A673 (cell line): Measurements from ENCODE around the gene KLK5. TPM values are rescaled to one million over a fixed set of nuclear protein-coding genes. Genes with fewer than 3 reads are reported as not detected.

Experiments
- BruUV-seq: library from RNA; stranded (reverse); fragments of 400-500 nt; replicated peaks from 2 replicates; lab custom pipeline; 2021; lab: Mats Ljungman, UMichigan
- CTCF ChIA-PET: fragments of 300-600 bp; sonication (Branson Sonifier 250); formaldehyde crosslinking; loops from one replicate; lab custom pipeline; 2022; ENCODE audit warnings: antibody characterized with exemption; lab: Charles Lee
- POLR2A ChIA-PET: fragments of 300-600 bp; sonication (Branson Sonifier 250); formaldehyde crosslinking; loops from one replicate; lab custom pipeline; 2022; ENCODE audit warnings: antibody characterized with exemption; ENCODE audit not compliant: low non-redundant PET; lab: Charles Lee
- DNase-seq: peaks from one replicate; pipeline ENCODE4 v3.0.0-alpha.2; 2015; ENCODE audit warnings: low spot score
- H3K27ac ChIP-seq: fragments of 200-600 bp; sonication (generic); 2 replicates; pipeline ENCODE4 v1.5.1; 2016; ENCODE audit warnings: mixed run types, low read depth, mild to moderate bottlenecking, mixed read lengths, antibody characterized with exemption, low read length; ENCODE audit not compliant: poor library complexity, severe bottlenecking
- H3K27me3 ChIP-seq: fragments of 200-600 bp; sonication (generic); replicated peaks from 2 replicates; pipeline ENCODE4 v1.6.1; 2017; ENCODE audit warnings: mixed run types, low read depth, mild to moderate bottlenecking, mixed read lengths, antibody characterized with exemption, low read length; ENCODE audit not compliant: insufficient read depth, poor library complexity
- H3K36me3 ChIP-seq: fragments of 200-600 bp; sonication (generic); 2 replicates; pipeline ENCODE4 v1.6.1; 2016; ENCODE audit warnings: mixed run types, mild to moderate bottlenecking, mixed read lengths, antibody characterized with exemption, low read length; ENCODE audit not compliant: insufficient read depth, poor library complexity, severe bottlenecking
- H3K4me1 ChIP-seq: fragments of 200-600 bp; sonication (generic); 2 replicates; pipeline ENCODE4 v1.6.1; 2017; ENCODE audit warnings: mixed run types, mild to moderate bottlenecking, mixed read lengths, antibody characterized with exemption, low read length; ENCODE audit not compliant: insufficient read depth, poor library complexity, severe bottlenecking
- H3K4me3 ChIP-seq: fragments of 200-600 bp; sonication (generic); 2 replicates; pipeline ENCODE4 v1.5.1; 2016; ENCODE audit warnings: low read depth, mixed run types, mild to moderate bottlenecking, mixed read lengths, low read length; ENCODE audit not compliant: poor library complexity, severe bottlenecking
- H3K9me3 ChIP-seq: fragments of 200-600 bp; sonication (generic); 2 replicates; pipeline ENCODE4 v1.6.1; 2016; ENCODE audit warnings: mixed run types, low read depth, mild to moderate bottlenecking, mixed read lengths, antibody characterized with exemption, low read length; ENCODE audit not compliant: poor library complexity, severe bottlenecking
- EZH2 ChIP-seq: fragments of 200-600 bp; sonication (generic); IDR thresholded peaks from 2 replicates; pipeline ENCODE4 v1.6.1; 2017; ENCODE audit warnings: borderline replicate concordance, low read depth, mild to moderate bottlenecking, mixed read lengths, antibody characterized with exemption, low read length; ENCODE audit not compliant: poor library complexity, severe bottlenecking
- intact Hi-C: fragments of 100-400 bp; cut with micrococcal nuclease; formaldehyde crosslinking; loops from one replicate; pipeline ENCODE4 v1.10.0; 2022; ENCODE audit not compliant: unreplicated experiment
- total RNA-seq: library from RNA; stranded (reverse); gene quantifications from 2 replicates; pipeline ENCODE4 v1.2.3, GENCODE V29; 2021
- TF ChIP-seq, protein P1 (sequence below): fragments of 300-800, 200-600 bp; sonication (generic); conservative IDR thresholded peaks from 2 replicates; pipeline ENCODE4 v1.5.1; 2017; ENCODE audit warnings: low read depth, mild to moderate bottlenecking, antibody characterized with exemption, low read length, moderate library complexity, mixed read lengths

KLK5 gene
- total RNA-seq, 1 experiment from 2014 or later: not detected

DNA sequence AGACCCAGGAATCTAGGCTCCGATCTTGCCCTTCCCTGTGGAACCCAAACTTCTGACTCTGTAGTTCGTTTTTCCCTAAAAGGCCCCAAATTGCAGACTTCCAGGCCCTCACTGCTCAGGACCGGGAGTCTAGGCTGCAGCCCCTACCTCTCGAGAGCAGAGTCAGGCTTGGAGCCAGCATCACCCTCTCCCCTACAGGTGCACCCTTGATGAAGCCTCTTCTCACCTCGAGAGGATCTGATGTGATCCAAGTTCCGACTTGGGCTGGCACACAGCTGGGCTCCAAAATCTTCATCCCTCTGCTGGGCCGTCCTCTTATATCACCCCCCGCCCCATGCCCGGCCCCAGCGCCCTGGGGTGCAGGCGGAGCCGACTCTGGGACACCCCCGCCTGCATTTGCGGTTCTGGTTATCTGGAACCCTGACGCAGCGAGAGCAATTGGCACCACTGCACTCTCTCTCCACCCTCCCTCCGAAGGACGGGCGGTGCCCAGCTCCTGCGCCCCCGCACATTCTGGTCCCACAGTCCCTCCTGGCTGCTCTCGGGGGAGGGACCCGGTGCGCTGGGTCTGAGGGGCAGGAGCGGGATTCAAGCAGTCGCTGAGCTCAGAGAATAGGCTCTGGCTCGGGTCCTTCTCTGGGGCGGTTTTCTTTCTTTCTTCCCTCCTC is 30.9 kb upstream of the KLK5 start, which contains the start of gene KLK7:
KLK7 (minus strand) TSS at position 293 of the 668 bp plus-strand sequence. CDS start 1,518 bp downstream, outside the sequence.
- H3K9me3 ChIP-seq: no peaks in the 10 kb centered on the region
- BruUV-seq: no TSS peak
- H3K27ac ChIP-seq: no peak within 1 kb of the TSS
- ChIA-PET CTCF (no interaction called here), POLR2A (interaction anchor here (0.7 kb wide), 1 partner anchor 36 kb away, joined by 4 read pairs; no protein-coding TSS in a partner anchor)
- no peaks in the 10 kb centered on the region for H3K4me1 ChIP-seq
- peaks cover 76% of the 10 kb centered on the region for H3K27me3 ChIP-seq
- H3K36me3 ChIP-seq: no peaks in the 10 kb centered on the region
- no peak for DNase-seq
- TF ChIP-seq, protein P1, sequence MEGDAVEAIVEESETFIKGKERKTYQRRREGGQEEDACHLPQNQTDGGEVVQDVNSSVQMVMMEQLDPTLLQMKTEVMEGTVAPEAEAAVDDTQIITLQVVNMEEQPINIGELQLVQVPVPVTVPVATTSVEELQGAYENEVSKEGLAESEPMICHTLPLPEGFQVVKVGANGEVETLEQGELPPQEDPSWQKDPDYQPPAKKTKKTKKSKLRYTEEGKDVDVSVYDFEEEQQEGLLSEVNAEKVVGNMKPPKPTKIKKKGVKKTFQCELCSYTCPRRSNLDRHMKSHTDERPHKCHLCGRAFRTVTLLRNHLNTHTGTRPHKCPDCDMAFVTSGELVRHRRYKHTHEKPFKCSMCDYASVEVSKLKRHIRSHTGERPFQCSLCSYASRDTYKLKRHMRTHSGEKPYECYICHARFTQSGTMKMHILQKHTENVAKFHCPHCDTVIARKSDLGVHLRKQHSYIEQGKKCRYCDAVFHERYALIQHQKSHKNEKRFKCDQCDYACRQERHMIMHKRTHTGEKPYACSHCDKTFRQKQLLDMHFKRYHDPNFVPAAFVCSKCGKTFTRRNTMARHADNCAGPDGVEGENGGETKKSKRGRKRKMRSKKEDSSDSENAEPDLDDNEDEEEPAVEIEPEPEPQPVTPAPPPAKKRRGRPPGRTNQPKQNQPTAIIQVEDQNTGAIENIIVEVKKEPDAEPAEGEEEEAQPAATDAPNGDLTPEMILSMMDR: no peak
- no peak for TF ChIP-seq EZH2
- no peak within 1 kb of the TSS for H3K4me3 ChIP-seq
- intact Hi-C loops: no loop called here

DNA sequence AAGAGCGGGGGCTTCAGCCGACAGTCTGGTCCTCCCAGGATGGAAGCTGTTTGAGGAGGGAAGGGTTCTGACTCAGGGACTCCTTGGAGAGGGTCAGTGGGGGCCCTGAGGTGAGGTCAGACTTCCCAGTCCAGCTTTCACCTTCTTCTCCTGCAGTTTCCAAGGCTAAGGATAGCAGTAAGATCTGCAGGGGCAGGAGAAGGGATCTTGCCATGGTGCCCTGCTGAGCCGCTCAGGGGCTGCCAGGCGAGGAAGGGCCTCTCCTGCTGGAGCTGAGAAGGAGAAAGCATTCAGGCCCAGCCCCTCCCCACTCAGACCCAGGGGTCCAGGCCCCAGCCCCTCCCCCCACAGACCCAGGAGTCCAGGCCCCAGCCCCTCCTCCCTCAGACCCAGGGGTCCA is 29.3 kb upstream of the KLK5 start:
- ChIA-PET POLR2A (no interaction called here), CTCF (no interaction called here)
- no peak overlapping the region for H3K27ac ChIP-seq
- intact Hi-C loops: no loop called here
- TF ChIP-seq, protein P1: no peak
- no peak for TF ChIP-seq EZH2
- no peak overlapping the region for H3K4me3 ChIP-seq
- no peak for DNase-seq
- peaks cover 72% of the 10 kb centered on the region for H3K27me3 ChIP-seq
- H3K36me3 ChIP-seq: no peaks in the 10 kb centered on the region
- BruUV-seq: no TSS peak
- no peaks in the 10 kb centered on the region for H3K9me3 ChIP-seq
- no peaks in the 10 kb centered on the region for H3K4me1 ChIP-seq

DNA sequence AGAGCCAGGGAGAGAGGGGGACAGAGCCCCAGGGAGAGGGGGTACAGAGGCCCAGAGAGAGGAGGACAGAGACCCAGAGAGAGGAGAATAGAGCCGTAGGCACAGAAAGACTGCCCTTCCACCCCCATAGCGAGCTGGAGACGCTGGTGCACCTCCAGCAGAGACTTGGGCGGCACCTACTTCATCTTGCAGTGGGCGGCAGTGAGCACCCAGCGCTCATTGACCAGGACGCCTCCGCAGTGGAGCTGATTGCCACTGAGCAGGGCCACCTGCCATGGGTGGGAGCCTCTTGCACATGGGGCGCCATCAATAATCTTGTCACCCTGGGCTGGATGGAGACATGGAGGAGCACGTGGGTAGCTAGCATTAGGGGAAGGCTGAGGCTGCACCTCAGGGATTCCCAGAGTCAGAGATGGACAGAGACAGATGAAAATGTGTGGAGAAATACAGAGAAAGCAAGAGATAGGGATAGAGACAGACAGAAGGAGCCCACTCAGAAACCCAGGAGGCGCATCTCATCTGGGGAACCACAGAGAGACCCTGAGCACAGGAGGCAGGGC is 28.8 kb upstream of the KLK5 start:
- Histone ChIP-seq H3K27ac (no peak overlapping the region), H3K4me3 (no peak overlapping the region), H3K4me1 (no peaks in the 10 kb centered on the region), H3K36me3 (no peaks in the 10 kb centered on the region), H3K9me3 (no peaks in the 10 kb centered on the region), H3K27me3 (peaks cover 72% of the 10 kb centered on the region)
- DNase-seq: no peak
- intact Hi-C loops: no loop called here
- ChIA-PET POLR2A (no interaction called here), CTCF (no interaction called here)
- BruUV-seq: no TSS peak
- no peak for TF ChIP-seq EZH2
- TF ChIP-seq, protein P1: no peak
